Hematopoietic multipotent progenitor cell treated with erythropoietin and hydrocortisone succinate and interleukin-3 and kit ligand, for 17 days (in vitro differentiated cells): ENCODE results near the gene ITGA2B.
"Not testable (repeated sequence)": the region's sequence is repeated elsewhere in the genome, so short reads cannot be mapped to it uniquely, and the experiment has no call there.

Experiments used
- DNase-seq: peaks from one replicate; pipeline ENCODE4 v3.0.0-alpha.2; 2015; ENCODE audit warnings: low spot score

Gene ITGA2B

GRCh38 chr17:44389281-44389680 lies at the start of gene ITGA2B:
Gene ITGA2B (minus strand): TSS chr17:44389649. CDS start chr17:44389473, 176 bp downstream.
- no peak for DNase-seq

- no peak for DNase-seq
Observed at GRCh38 chr17:44439168-44439567, 49.7 kb upstream of the ITGA2B start.

GRCh38 chr17:44438636-44439035 lies 49.2 kb upstream of the ITGA2B start:
- no peak for DNase-seq

GRCh38 chr17:44436336-44436735 lies 46.9 kb upstream of the ITGA2B start:
- DNase-seq = no peak

- DNase-seq = no peak
Observed at GRCh38 chr17:44432254-44433157, 43.1 kb upstream of the ITGA2B start.

- no peak for DNase-seq
Observed at GRCh38 chr17:44424828-44425461, 35.5 kb upstream of the ITGA2B start.

- DNase-seq = no peak
Observed at GRCh38 chr17:44417553-44417952, 28.1 kb upstream of the ITGA2B start.

- DNase-seq = no peak
Observed at GRCh38 chr17:44416558-44417289, 27.3 kb upstream of the ITGA2B start.

GRCh38 chr17:44414394-44415155 lies 25.1 kb upstream of the ITGA2B start:
- no peak for DNase-seq

- no peak for DNase-seq
Observed at GRCh38 chr17:44409309-44410028, 20.0 kb upstream of the ITGA2B start.

- no peak for DNase-seq
Observed at GRCh38 chr17:44408786-44409185, 19.3 kb upstream of the ITGA2B start.

- no peak for DNase-seq
Observed at GRCh38 chr17:44402564-44403172, 13.2 kb upstream of the ITGA2B start.

- DNase-seq = peak; percentile 42
Observed at GRCh38 chr17:44400226-44400847, 10.9 kb upstream of the ITGA2B start.

- DNase-seq = no peak
Observed at GRCh38 chr17:44398692-44399691, 9.5 kb upstream of the ITGA2B start.

- no peak for DNase-seq
Observed at GRCh38 chr17:44397479-44398440, 8.3 kb upstream of the ITGA2B start.

GRCh38 chr17:44396946-44397345 lies 7.5 kb upstream of the ITGA2B start:
- no peak for DNase-seq

GRCh38 chr17:44394833-44395232 lies 5.4 kb upstream of the ITGA2B start:
- DNase-seq = no peak

GRCh38 chr17:44394112-44394511 lies 4.7 kb upstream of the ITGA2B start:
- not testable (repeated sequence) for DNase-seq
